ENCODE data around the gene SLC37A1.

SLC37A1 gene

DNA sequence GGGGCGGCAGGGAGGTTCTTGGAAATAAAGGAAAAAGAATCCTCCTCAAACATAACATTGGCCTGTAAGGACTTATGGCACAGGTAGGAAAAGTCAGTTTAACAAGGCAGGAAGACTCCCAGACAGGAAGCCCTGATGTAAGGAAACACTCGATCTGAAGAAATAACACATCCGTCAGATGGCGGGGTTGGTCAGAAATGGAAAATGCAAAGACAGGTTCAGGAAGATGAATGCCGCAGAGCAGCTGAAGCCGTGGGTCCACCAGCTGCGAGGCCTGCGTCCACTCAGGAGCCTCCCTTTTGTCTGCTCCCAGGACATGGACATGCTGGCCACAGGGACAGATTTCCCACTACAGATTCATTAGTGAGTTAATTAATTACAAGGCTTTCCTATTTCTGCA, 21.5 kb upstream of the SLC37A1 start:
- TF ChIP-seq SIN3A (IDR thresholded peaks at IDR 0.05; ENCODE audit: borderline replicate concordance, insufficient read depth, low read length): no peak
- no peak for TF ChIP-seq FOXP2 (optimal IDR thresholded peaks at IDR 0.05; ENCODE audit: borderline replicate concordance, extremely low read depth, extremely low read length, insufficient read depth)
- TF ChIP-seq TAF1 (IDR thresholded peaks at IDR 0.05; ENCODE audit: borderline replicate concordance, insufficient read depth, low read length): no peak
- TF ChIP-seq POLR2AphosphoS5 (IDR thresholded peaks at IDR 0.05; ENCODE audit: low read depth, low read length): no peak
- TF ChIP-seq REST (IDR thresholded peaks at IDR 0.05; ENCODE audit: insufficient read depth in 1 of 2, low read depth in 2 of 2, low read length in 2 of 2): no peak

- TF ChIP-seq REST (IDR thresholded peaks at IDR 0.05; ENCODE audit: insufficient read depth in 1 of 2, low read depth in 2 of 2, low read length in 2 of 2) (no peak), SIN3A (IDR thresholded peaks at IDR 0.05; ENCODE audit: borderline replicate concordance, insufficient read depth, low read length) (no peak), POLR2AphosphoS5 (IDR thresholded peaks at IDR 0.05; ENCODE audit: low read depth, low read length) (no peak), FOXP2 (optimal IDR thresholded peaks at IDR 0.05; ENCODE audit: borderline replicate concordance, extremely low read depth, extremely low read length, insufficient read depth) (no peak), TAF1 (IDR thresholded peaks at IDR 0.05; ENCODE audit: borderline replicate concordance, insufficient read depth, low read length) (no peak)
These were observed 20.3 kb upstream of the SLC37A1 start for GRCh38 chr21:42493109-42494060.

DNA sequence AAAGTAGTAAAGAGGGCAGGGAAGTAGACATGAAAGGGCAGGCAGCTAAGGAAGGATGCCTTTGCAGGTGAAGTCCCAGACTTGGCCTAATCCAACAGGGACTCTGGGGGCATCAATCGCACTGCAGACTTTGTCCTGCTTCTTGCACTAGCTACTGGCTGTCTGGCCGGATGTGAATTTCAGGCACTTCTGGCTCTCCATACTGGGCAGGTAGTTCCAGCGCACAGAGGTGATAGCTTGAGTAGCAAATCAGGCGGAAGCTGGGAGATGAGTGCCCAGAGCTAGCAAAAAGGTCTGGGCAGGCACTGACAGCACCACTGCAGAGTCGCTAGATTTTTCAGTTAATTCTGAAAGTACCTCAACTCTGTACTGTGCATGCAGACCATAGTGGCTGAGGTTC, 18.6 kb upstream of the SLC37A1 start:
- no peak for TF ChIP-seq FOXP2 (optimal IDR thresholded peaks at IDR 0.05; ENCODE audit: borderline replicate concordance, extremely low read depth, extremely low read length, insufficient read depth)
- TF ChIP-seq REST (IDR thresholded peaks at IDR 0.05; ENCODE audit: insufficient read depth in 1 of 2, low read depth in 2 of 2, low read length in 2 of 2): no peak
- no peak for TF ChIP-seq TAF1 (IDR thresholded peaks at IDR 0.05; ENCODE audit: borderline replicate concordance, insufficient read depth, low read length)
- TF ChIP-seq SIN3A (IDR thresholded peaks at IDR 0.05; ENCODE audit: borderline replicate concordance, insufficient read depth, low read length): no peak
- TF ChIP-seq POLR2AphosphoS5 (IDR thresholded peaks at IDR 0.05; ENCODE audit: low read depth, low read length): no peak

- TF ChIP-seq TAF1 (IDR thresholded peaks at IDR 0.05; ENCODE audit: borderline replicate concordance, insufficient read depth, low read length): no peak
- TF ChIP-seq REST (IDR thresholded peaks at IDR 0.05; ENCODE audit: insufficient read depth in 1 of 2, low read depth in 2 of 2, low read length in 2 of 2): no peak
- TF ChIP-seq SIN3A (IDR thresholded peaks at IDR 0.05; ENCODE audit: borderline replicate concordance, insufficient read depth, low read length): no peak
- TF ChIP-seq POLR2AphosphoS5 (IDR thresholded peaks at IDR 0.05; ENCODE audit: low read depth, low read length): no peak
- TF ChIP-seq FOXP2 (optimal IDR thresholded peaks at IDR 0.05; ENCODE audit: borderline replicate concordance, extremely low read depth, extremely low read length, insufficient read depth): no peak
These were observed 17.9 kb upstream of the SLC37A1 start for GRCh38 chr21:42495765-42496119.
